ENCODE results near the gene LIM2. TPM values are rescaled to one million over a fixed set of nuclear protein-coding genes. Genes with fewer than 3 reads are reported as not detected.
A peak's percentile ranks its signal among the peaks of the same experiment; 100 is the strongest.
"Not testable (repeated sequence)": the region's sequence is repeated elsewhere in the genome, so short reads cannot be mapped to it uniquely, and the experiment has no call there.

Gene LIM2
- total and polyA plus RNA-seq, 4 donors: not detected

DNA sequence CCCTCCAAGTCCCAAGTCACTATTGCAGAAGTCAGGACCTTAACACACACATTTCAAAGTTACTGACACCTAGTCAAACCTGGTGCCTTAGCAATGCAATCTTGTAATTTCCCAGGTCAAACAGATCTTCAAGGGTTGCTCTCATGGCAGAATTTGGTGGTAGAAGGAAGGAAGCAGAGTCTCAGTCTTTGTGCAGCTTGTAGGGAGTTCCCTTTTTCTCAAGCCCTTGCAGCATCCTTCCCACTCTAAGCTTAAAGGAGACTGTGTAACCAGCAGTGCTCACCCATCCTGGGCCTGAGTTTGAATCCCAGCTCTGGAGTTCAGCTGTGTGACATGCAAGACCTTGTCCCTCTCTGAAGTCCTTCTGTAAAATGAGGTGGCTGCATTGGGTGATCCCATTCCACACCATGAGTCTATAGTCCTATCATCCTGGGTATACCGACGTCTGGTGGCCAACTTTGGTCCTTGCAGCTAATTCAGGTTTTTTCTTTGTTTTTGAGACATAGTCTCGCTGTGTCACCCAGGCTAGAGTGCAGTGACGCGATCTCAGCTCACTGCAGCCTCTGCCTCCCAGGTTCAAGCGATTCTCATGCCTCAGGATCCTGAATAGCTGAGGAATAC is 19.8 kb upstream of the LIM2 start:
- Histone ChIP-seq H3K4me1 (ENCODE audit: control insufficient read depth in 5 of 5, insufficient read depth in 5 of 5, low read length in 5 of 5) (no peaks in the 10 kb centered on the region), H3K9ac (ENCODE audit: insufficient read depth in 1 of 2, low read length in 2 of 2) (no peak overlapping the region), H3K27me3 (ENCODE audit: control insufficient read depth in 3 of 3, insufficient read depth in 3 of 3, low read length in 2 of 3) (no peaks in the 10 kb centered on the region), H3K4me3 (no peak overlapping the region), H3K9me3 (ENCODE audit: control insufficient read depth in 4 of 4, insufficient read depth in 3 of 4, low read length in 3 of 4) (peaks cover 0 to 7% (median under 1%) of the 10 kb centered on the region in 4 donors), H3K36me3 (ENCODE audit: control insufficient read depth in 4 of 4, insufficient read depth in 4 of 4, low read length in 4 of 4) (no peaks in the 10 kb centered on the region), H3K27ac (ENCODE audit: low read depth in 1 of 2, low read length in 1 of 2) (peak overlapping the region in 1 of 2 donors; percentile 44)
- 44 to 47% methylated on average over 6 of the region's 6 CpGs for WGBS, 2 donors
- DNase-seq (peak in 2 of 3 donors; percentile 25 to 27), ATAC-seq (ENCODE audit: insufficient read depth, low FRiP score) (peak; percentile 62)
- peak; percentile 35 for TF ChIP-seq CTCF (IDR thresholded peaks at IDR 0.05; ENCODE audit: control extremely low read depth, extremely low read depth)

DNA sequence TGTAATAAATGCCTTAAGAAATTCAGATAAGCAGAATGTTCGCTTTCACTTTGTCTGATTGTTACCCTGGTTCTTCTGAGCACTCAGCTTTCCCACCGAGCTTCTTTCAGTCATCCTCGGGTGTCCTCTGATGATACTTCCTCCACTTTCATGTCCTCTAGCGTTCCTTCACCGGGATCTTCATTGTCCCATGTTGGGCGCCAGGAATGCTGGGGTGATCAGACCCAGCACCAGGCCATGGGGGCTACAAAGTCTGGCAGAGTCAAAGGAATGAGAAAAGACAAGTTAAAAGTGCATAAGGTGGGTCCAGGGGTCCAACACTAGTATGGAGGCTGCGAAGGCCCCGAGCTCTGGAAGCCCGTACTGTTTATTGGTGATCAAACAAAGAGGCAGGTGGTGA is 14.3 kb upstream of the LIM2 start:
- H3K4me1 ChIP-seq (ENCODE audit: control insufficient read depth in 5 of 5, insufficient read depth in 5 of 5, low read length in 5 of 5): no peaks in the 10 kb centered on the region
- H3K9me3 ChIP-seq (ENCODE audit: control insufficient read depth in 4 of 4, insufficient read depth in 3 of 4, low read length in 3 of 4): peaks cover 0 to 11% (median 3%) of the 10 kb centered on the region in 4 donors
- DNase-seq: no peak
- H3K9ac ChIP-seq (ENCODE audit: insufficient read depth in 1 of 2, low read length in 2 of 2): no peak overlapping the region
- H3K27me3 ChIP-seq (ENCODE audit: control insufficient read depth in 3 of 3, insufficient read depth in 3 of 3, low read length in 2 of 3): no peaks in the 10 kb centered on the region
- H3K27ac ChIP-seq (ENCODE audit: low read depth in 1 of 2, low read length in 1 of 2): no peak overlapping the region
- 96% methylated on average over 9 of the region's 9 CpGs for WGBS, 2 donors
- H3K36me3 ChIP-seq (ENCODE audit: control insufficient read depth in 4 of 4, insufficient read depth in 4 of 4, low read length in 4 of 4): no peaks in the 10 kb centered on the region
- no peak for TF ChIP-seq CTCF (IDR thresholded peaks at IDR 0.05; ENCODE audit: control extremely low read depth, extremely low read depth)
- no peak for ATAC-seq (ENCODE audit: insufficient read depth, low FRiP score)
- no peak overlapping the region for H3K4me3 ChIP-seq

DNA sequence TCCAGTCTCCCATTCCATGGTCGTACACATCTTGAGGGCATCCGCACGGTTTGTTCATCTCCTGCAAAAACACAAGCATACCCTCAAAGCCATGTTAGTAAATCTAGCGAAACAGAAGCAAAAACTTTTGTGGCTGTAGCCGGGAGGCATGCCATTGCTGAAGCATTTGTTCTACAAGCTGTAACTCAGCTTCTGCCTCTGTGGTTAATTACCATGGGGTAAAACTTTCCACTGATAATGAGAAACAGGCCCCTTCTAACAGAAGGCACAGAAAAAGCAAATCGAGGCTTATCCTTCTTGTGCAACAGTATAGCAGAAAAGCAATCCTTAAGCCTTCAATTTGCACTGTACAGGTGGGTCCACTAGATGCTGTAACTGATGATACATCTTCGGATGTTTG is 12.2 kb upstream of the LIM2 start:
- H3K4me1 ChIP-seq (ENCODE audit: control insufficient read depth in 5 of 5, insufficient read depth in 5 of 5, low read length in 5 of 5); H3K4me3 ChIP-seq; H3K27ac ChIP-seq (ENCODE audit: low read depth in 1 of 2, low read length in 1 of 2); H3K36me3 ChIP-seq (ENCODE audit: control insufficient read depth in 4 of 4, insufficient read depth in 4 of 4, low read length in 4 of 4); H3K9me3 ChIP-seq (ENCODE audit: control insufficient read depth in 4 of 4, insufficient read depth in 3 of 4, low read length in 3 of 4); ATAC-seq (ENCODE audit: insufficient read depth, low FRiP score); H3K27me3 ChIP-seq (ENCODE audit: control insufficient read depth in 3 of 3, insufficient read depth in 3 of 3, low read length in 2 of 3); DNase-seq; H3K9ac ChIP-seq (ENCODE audit: insufficient read depth in 1 of 2, low read length in 2 of 2): not testable (repeated sequence)
- 79 to 83% methylated on average over 7 of the region's 7 CpGs for WGBS, 2 donors

GRCh38 chr19:51399231-51399630 is 11.5 kb upstream of the LIM2 start:
- Histone ChIP-seq H3K9me3 (ENCODE audit: control insufficient read depth in 4 of 4, insufficient read depth in 3 of 4, low read length in 3 of 4) (peaks cover 0 to 6% (median 3%) of the 10 kb centered on the region in 4 donors), H3K27ac (ENCODE audit: low read depth in 1 of 2, low read length in 1 of 2) (no peak overlapping the region), H3K36me3 (ENCODE audit: control insufficient read depth in 4 of 4, insufficient read depth in 4 of 4, low read length in 4 of 4) (no peaks in the 10 kb centered on the region), H3K4me1 (ENCODE audit: control insufficient read depth in 5 of 5, insufficient read depth in 5 of 5, low read length in 5 of 5) (peaks cover 0 to 6% (median 4%) of the 10 kb centered on the region in 5 donors), H3K4me3 (no peak overlapping the region), H3K9ac (ENCODE audit: insufficient read depth in 1 of 2, low read length in 2 of 2) (no peak overlapping the region), H3K27me3 (ENCODE audit: control insufficient read depth in 3 of 3, insufficient read depth in 3 of 3, low read length in 2 of 3) (no peaks in the 10 kb centered on the region)
- ATAC-seq (ENCODE audit: insufficient read depth, low FRiP score): no peak
- TF ChIP-seq CTCF (IDR thresholded peaks at IDR 0.05; ENCODE audit: control extremely low read depth, extremely low read depth): no peak
- WGBS, 2 donors: 93 to 95% methylated on average over 5 of the region's 5 CpGs
- no peak for DNase-seq

All from lung (tissue), 12 donors.